SK-N-SH treated with all-trans-retinoic acid at 6 μM for 48 hours (cell line): Measurements from ENCODE around the gene PIK3CB.

ENCODE experiments used
- BACH2 ChIP-seq: fragments of 250-450 bp; sonication (Bioruptor Pico); IDR thresholded peaks from 2 replicates; pipeline ENCODE4 v1.9.0; 2021; ENCODE audit warnings: mild to moderate bottlenecking, borderline replicate concordance
- CSDC2 ChIP-seq: fragments of 250-450 bp; sonication (Bioruptor Pico); IDR thresholded peaks from 2 replicates; pipeline ENCODE4 v1.5.0; 2020; ENCODE audit warnings: mild to moderate bottlenecking, moderate library complexity
- GLIS3 ChIP-seq: fragments of 250-450 bp; sonication (Bioruptor Pico); IDR thresholded peaks from 2 replicates; pipeline ENCODE4 v1.5.0; 2020; ENCODE audit warnings: mild to moderate bottlenecking, moderate library complexity
- PPARA ChIP-seq: fragments of 250-450 bp; sonication (Bioruptor Pico); IDR thresholded peaks from 2 replicates; pipeline ENCODE4 v1.5.0; 2020; ENCODE audit warnings: mild to moderate bottlenecking, borderline replicate concordance
- ZFP30 ChIP-seq: fragments of 450-650 bp; formaldehyde crosslinking; IDR thresholded peaks from 2 replicates; pipeline ENCODE4 v1.5.0; 2022; ENCODE audit warnings: mild to moderate bottlenecking, moderate library complexity

- TF ChIP-seq PPARA (CRISPR knock-in tag) (no peak), CSDC2 (CRISPR knock-in tag) (no peak), GLIS3 (no peak), ZFP30 (CRISPR knock-in tag) (no peak), BACH2 (CRISPR knock-in tag) (no peak)
Measured at GRCh38 chr3:138673641-138674530, 160.8 kb downstream of the PIK3CB start.
